ENCODE results near the gene TMEM214.

TMEM214 gene

GRCh38 chr2:27032495-27033252 lies at the start of gene TMEM214:
TSS of gene TMEM214 (plus strand) at chr2:27032965. CDS start at chr2:27033016, 51 bp downstream.
- DNase-seq = peak; percentile 77

GRCh38 chr2:26983746-26984145 lies 49.0 kb upstream of the TMEM214 start:
- no peak for DNase-seq

GRCh38 chr2:26985807-26986206 lies 47.0 kb upstream of the TMEM214 start:
- no peak for DNase-seq

- DNase-seq = no peak
Observed at GRCh38 chr2:26986576-26986975, 46.2 kb upstream of the TMEM214 start.

GRCh38 chr2:26988058-26988860 lies 44.5 kb upstream of the TMEM214 start:
- DNase-seq = no peak

- DNase-seq = no peak
Observed at GRCh38 chr2:26989156-26989555, 43.6 kb upstream of the TMEM214 start.

GRCh38 chr2:26991717-26992116 lies 41.0 kb upstream of the TMEM214 start:
- no peak for DNase-seq

- no peak for DNase-seq
Observed at GRCh38 chr2:26993768-26994167, 39.0 kb upstream of the TMEM214 start.

- no peak for DNase-seq
Observed at GRCh38 chr2:26994983-26995382, 37.8 kb upstream of the TMEM214 start.

GRCh38 chr2:26997394-26997793 lies 35.4 kb upstream of the TMEM214 start:
- DNase-seq = no peak

GRCh38 chr2:26998323-26998722 lies 34.4 kb upstream of the TMEM214 start:
- no peak for DNase-seq

- no peak for DNase-seq
Observed at GRCh38 chr2:27000228-27000627, 32.5 kb upstream of the TMEM214 start.

- DNase-seq = no peak
Observed at GRCh38 chr2:27000995-27001394, 31.8 kb upstream of the TMEM214 start.

GRCh38 chr2:27001950-27002349 lies 30.8 kb upstream of the TMEM214 start:
- no peak for DNase-seq

GRCh38 chr2:27003007-27003406 lies 29.8 kb upstream of the TMEM214 start:
- DNase-seq = no peak

- DNase-seq = no peak
Observed at GRCh38 chr2:27003857-27004256, 28.9 kb upstream of the TMEM214 start.

GRCh38 chr2:27006602-27007415 lies 26.0 kb upstream of the TMEM214 start:
- DNase-seq = no peak

GRCh38 chr2:27007416-27008374 lies 25.1 kb upstream of the TMEM214 start:
- no peak for DNase-seq

GRCh38 chr2:27008678-27009077 lies 24.1 kb upstream of the TMEM214 start:
- DNase-seq = no peak

GRCh38 chr2:27009083-27009482 lies 23.7 kb upstream of the TMEM214 start:
- no peak for DNase-seq

GRCh38 chr2:27009716-27010115 lies 23.0 kb upstream of the TMEM214 start:
- no peak for DNase-seq

- no peak for DNase-seq
Observed at GRCh38 chr2:27010139-27010538, 22.6 kb upstream of the TMEM214 start.
